ENCODE measurements around the gene ATP6V1G3.

Gene ATP6V1G3

DNA sequence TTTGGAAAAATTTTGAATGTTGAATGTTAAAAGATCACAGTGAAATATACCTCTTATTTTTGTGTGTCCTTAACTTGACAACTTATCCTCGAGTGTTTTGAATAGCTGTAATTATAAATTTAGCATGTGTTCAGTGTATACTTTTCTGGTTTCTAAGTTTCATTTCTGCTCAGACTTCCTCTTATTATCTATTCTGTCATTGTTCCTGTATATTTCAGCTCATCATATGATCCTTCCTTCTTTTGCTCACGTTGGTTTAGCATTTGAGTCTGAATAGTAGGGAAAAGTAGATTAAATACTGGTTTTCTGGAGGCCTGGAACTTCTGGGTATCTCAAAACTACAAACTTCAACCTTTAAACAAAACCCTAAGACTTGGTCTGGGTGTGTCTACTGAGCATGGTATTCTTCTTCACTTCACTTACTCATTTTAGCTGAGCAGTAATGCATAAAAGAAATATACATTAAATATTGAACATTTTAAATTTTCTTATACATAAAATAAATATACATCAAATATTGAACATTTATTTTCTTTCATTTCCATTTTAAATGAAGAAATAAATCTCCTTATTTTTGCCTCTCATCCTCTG, 3.3 kb upstream of the ATP6V1G3 start:
- no peak for ATAC-seq
- TF ChIP-seq OSR1 (CRISPR knock-in tag; IDR thresholded peaks at IDR 0.05) (no peak), ZNF565 (CRISPR knock-in tag; conservative IDR thresholded peaks at IDR 0.05; ENCODE audit: low read depth) (no peak), TCF4 (CRISPR knock-in tag; IDR thresholded peaks at IDR 0.05; ENCODE audit: borderline replicate concordance) (no peak), GLIS3 (CRISPR knock-in tag; IDR thresholded peaks at IDR 0.05) (no peak), PPARA (CRISPR knock-in tag; IDR thresholded peaks at IDR 0.05; ENCODE audit: borderline replicate concordance) (no peak), ZC3H10 (CRISPR knock-in tag; IDR thresholded peaks at IDR 0.05) (no peak), BACH2 (CRISPR knock-in tag; IDR thresholded peaks at IDR 0.05; ENCODE audit: borderline replicate concordance) (no peak), TOX (CRISPR knock-in tag; IDR thresholded peaks at IDR 0.05; ENCODE audit: borderline replicate concordance) (no peak), ZNF8 (CRISPR knock-in tag; IDR thresholded peaks at IDR 0.05) (no peak), SNAI2 (CRISPR knock-in tag; IDR thresholded peaks at IDR 0.05) (no peak)
- TF ChIP-seq, protein P1, sequence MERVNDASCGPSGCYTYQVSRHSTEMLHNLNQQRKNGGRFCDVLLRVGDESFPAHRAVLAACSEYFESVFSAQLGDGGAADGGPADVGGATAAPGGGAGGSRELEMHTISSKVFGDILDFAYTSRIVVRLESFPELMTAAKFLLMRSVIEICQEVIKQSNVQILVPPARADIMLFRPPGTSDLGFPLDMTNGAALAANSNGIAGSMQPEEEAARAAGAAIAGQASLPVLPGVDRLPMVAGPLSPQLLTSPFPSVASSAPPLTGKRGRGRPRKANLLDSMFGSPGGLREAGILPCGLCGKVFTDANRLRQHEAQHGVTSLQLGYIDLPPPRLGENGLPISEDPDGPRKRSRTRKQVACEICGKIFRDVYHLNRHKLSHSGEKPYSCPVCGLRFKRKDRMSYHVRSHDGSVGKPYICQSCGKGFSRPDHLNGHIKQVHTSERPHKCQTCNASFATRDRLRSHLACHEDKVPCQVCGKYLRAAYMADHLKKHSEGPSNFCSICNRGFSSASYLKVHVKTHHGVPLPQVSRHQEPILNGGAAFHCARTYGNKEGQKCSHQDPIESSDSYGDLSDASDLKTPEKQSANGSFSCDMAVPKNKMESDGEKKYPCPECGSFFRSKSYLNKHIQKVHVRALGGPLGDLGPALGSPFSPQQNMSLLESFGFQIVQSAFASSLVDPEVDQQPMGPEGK (CRISPR knock-in tag; IDR thresholded peaks at IDR 0.05; ENCODE audit: borderline replicate concordance): no peak

DNA sequence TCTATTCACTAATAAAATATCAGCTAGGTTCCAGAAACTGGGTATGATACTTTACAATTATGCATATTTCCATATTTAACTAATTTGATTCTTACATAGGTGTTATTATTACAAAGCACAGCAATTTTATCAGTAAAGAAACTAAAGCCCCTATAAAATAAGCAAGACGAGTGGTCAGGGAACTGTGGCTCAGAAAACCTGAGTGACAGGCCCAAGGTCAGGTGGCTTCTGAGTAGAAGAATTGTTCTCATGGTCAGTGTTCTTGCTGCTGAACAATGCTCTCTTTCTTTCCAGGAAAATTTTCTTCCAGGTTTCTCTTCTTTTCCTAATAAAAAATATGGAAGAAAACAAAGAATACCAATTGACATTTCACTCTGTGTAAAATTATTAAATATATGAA, 2.2 kb upstream of the ATP6V1G3 start:
- no peak for ATAC-seq
- TF ChIP-seq OSR1 (CRISPR knock-in tag; IDR thresholded peaks at IDR 0.05): no peak
- TF ChIP-seq, protein P1 (CRISPR knock-in tag; IDR thresholded peaks at IDR 0.05; ENCODE audit: borderline replicate concordance): no peak
- TF ChIP-seq, protein P2, sequence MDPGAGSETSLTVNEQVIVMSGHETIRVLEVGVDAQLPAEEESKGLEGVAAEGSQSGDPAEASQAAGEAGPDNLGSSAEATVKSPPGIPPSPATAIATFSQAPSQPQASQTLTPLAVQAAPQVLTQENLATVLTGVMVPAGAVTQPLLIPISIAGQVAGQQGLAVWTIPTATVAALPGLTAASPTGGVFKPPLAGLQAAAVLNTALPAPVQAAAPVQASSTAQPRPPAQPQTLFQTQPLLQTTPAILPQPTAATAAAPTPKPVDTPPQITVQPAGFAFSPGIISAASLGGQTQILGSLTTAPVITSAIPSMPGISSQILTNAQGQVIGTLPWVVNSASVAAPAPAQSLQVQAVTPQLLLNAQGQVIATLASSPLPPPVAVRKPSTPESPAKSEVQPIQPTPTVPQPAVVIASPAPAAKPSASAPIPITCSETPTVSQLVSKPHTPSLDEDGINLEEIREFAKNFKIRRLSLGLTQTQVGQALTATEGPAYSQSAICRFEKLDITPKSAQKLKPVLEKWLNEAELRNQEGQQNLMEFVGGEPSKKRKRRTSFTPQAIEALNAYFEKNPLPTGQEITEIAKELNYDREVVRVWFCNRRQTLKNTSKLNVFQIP (CRISPR knock-in tag; IDR thresholded peaks at IDR 0.05; ENCODE audit: borderline replicate concordance, low read depth): no peak
- no peak for TF ChIP-seq SNAI2 (CRISPR knock-in tag; IDR thresholded peaks at IDR 0.05)
- TF ChIP-seq, protein P3, sequence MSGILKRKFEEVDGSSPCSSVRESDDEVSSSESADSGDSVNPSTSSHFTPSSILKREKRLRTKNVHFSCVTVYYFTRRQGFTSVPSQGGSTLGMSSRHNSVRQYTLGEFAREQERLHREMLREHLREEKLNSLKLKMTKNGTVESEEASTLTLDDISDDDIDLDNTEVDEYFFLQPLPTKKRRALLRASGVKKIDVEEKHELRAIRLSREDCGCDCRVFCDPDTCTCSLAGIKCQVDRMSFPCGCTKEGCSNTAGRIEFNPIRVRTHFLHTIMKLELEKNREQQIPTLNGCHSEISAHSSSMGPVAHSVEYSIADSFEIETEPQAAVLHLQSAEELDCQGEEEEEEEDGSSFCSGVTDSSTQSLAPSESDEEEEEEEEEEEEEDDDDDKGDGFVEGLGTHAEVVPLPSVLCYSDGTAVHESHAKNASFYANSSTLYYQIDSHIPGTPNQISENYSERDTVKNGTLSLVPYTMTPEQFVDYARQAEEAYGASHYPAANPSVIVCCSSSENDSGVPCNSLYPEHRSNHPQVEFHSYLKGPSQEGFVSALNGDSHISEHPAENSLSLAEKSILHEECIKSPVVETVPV (CRISPR knock-in tag; IDR thresholded peaks at IDR 0.05): no peak
- TF ChIP-seq ISL1 (CRISPR knock-in tag; IDR thresholded peaks at IDR 0.05): no peak
- TF ChIP-seq GLIS3 (CRISPR knock-in tag; IDR thresholded peaks at IDR 0.05): no peak
- TF ChIP-seq ESRRG (CRISPR knock-in tag; IDR thresholded peaks at IDR 0.05): no peak

DNA sequence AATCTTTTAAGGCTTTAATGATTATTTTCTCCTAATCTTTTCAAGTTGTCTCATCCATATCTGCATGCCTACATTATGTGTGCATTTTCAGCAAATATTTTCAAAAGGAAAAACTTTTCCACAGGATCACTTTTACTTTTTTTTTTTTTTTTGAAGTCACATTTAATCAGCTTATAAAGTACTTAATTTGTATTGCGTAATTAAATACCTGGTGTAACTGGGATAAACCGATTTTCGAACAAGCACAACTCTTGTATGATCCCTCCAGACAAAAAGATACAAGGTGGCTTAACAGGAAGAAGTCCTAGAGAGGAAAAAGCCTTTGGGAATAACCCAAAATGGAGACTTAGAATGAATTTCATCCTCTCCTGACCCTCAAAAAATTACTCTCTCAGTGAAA, 1.3 kb upstream of the ATP6V1G3 start:
- no peak for ATAC-seq

More for the DNA sequence above, 1.3 kb upstream of the ATP6V1G3 start:
- TF ChIP-seq, protein P4, sequence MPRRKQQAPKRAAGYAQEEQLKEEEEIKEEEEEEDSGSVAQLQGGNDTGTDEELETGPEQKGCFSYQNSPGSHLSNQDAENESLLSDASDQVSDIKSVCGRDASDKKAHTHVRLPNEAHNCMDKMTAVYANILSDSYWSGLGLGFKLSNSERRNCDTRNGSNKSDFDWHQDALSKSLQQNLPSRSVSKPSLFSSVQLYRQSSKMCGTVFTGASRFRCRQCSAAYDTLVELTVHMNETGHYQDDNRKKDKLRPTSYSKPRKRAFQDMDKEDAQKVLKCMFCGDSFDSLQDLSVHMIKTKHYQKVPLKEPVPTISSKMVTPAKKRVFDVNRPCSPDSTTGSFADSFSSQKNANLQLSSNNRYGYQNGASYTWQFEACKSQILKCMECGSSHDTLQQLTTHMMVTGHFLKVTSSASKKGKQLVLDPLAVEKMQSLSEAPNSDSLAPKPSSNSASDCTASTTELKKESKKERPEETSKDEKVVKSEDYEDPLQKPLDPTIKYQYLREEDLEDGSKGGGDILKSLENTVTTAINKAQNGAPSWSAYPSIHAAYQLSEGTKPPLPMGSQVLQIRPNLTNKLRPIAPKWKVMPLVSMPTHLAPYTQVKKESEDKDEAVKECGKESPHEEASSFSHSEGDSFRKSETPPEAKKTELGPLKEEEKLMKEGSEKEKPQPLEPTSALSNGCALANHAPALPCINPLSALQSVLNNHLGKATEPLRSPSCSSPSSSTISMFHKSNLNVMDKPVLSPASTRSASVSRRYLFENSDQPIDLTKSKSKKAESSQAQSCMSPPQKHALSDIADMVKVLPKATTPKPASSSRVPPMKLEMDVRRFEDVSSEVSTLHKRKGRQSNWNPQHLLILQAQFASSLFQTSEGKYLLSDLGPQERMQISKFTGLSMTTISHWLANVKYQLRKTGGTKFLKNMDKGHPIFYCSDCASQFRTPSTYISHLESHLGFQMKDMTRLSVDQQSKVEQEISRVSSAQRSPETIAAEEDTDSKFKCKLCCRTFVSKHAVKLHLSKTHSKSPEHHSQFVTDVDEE (CRISPR knock-in tag; IDR thresholded peaks at IDR 0.05): no peak
- TF ChIP-seq ZFP30 (CRISPR knock-in tag; IDR thresholded peaks at IDR 0.05): no peak
